GM23338 (cell line): ENCODE data around the gene CEP350. TPM values are rescaled to one million over a fixed set of nuclear protein-coding genes. Genes with fewer than 3 reads are reported as not detected.

Experiments
- ATAC-seq: fragments of 200-7000 bp; cut with Tn5 transposase; 3 replicates; pipeline ENCODE4 v1.9.1; 2020
- DNase-seq: peaks from one replicate; pipeline ENCODE4 v3.0.0-alpha.2; 2015; ENCODE audit warnings: low spot score
- H2AFZ ChIP-seq: fragments of 200-600 bp; sonication (generic); 2 replicates; pipeline ENCODE4 v1.8.0; 2016; ENCODE audit warnings: antibody characterized with exemption, mild to moderate bottlenecking, moderate library complexity
- H3F3A ChIP-seq: fragments of 200-600 bp; sonication (generic); replicated peaks from 2 replicates; pipeline ENCODE4 v1.8.0; 2017; ENCODE audit warnings: antibody characterized with exemption, mixed run types, low read depth
- H3K27ac ChIP-seq: fragments of 200-600 bp; sonication (generic); 2 replicates; pipeline ENCODE4 v1.6.1; 2016; ENCODE audit warnings: low read depth
- H3K27me3 ChIP-seq: fragments of 200-600 bp; sonication (generic); 2 replicates; pipeline ENCODE4 v1.8.0; 2016; ENCODE audit warnings: mild to moderate bottlenecking, mixed run types, moderate library complexity; ENCODE audit not compliant: insufficient read depth
- H3K36me3 ChIP-seq: fragments of 200-600 bp; sonication (generic); 2 replicates; pipeline ENCODE4 v1.8.0; 2016; ENCODE audit warnings: mild to moderate bottlenecking; ENCODE audit not compliant: insufficient read depth
- H3K4me1 ChIP-seq: fragments of 200-600 bp; sonication (generic); 2 replicates; pipeline ENCODE4 v1.8.0; 2016; ENCODE audit warnings: mild to moderate bottlenecking, moderate library complexity; ENCODE audit not compliant: insufficient read depth
- H3K4me2 ChIP-seq: fragments of 200-600 bp; sonication (generic); 2 replicates; pipeline ENCODE4 v1.7.1; 2017; ENCODE audit warnings: mixed run types
- H3K4me3 ChIP-seq: fragments of 200-600 bp; sonication (generic); 2 replicates; pipeline ENCODE4 v1.6.1; 2016; ENCODE audit warnings: mixed run types
- H3K79me2 ChIP-seq: fragments of 200-600 bp; sonication (generic); replicated peaks from 2 replicates; pipeline ENCODE4 v1.8.0; 2017; ENCODE audit warnings: mild to moderate bottlenecking; ENCODE audit not compliant: insufficient read depth
- H3K9me2 ChIP-seq: fragments of 200-600 bp; sonication (generic); 2 replicates; pipeline ENCODE4 v1.8.0; 2017; ENCODE audit not compliant: insufficient read depth
- H4K20me1 ChIP-seq: fragments of 200-600 bp; sonication (generic); replicated peaks from 2 replicates; pipeline ENCODE4 v1.8.0; 2017; ENCODE audit warnings: mild to moderate bottlenecking; ENCODE audit not compliant: insufficient read depth
- H3K27ac Mint-ChIP-seq: 2 replicates; pipeline ENCODE4 v1.8.0; 2020; ENCODE audit warnings: inconsistent platforms, mild to moderate bottlenecking, moderate library complexity, mixed read lengths
- H3K27me3 Mint-ChIP-seq: 3 replicates; pipeline ENCODE4 v1.8.0; 2022; ENCODE audit warnings: low read depth, mild to moderate bottlenecking, moderate library complexity, mixed read lengths, inconsistent platforms; ENCODE audit not compliant: insufficient read depth, poor library complexity
- H3K36me3 Mint-ChIP-seq: 3 replicates; pipeline ENCODE4 v1.8.0; 2021; ENCODE audit warnings: low read depth, mild to moderate bottlenecking, inconsistent platforms, moderate library complexity, mixed read lengths
- H3K4me1 Mint-ChIP-seq: 3 replicates; pipeline ENCODE4 v1.8.0; 2020; ENCODE audit warnings: mild to moderate bottlenecking, inconsistent platforms, mixed read lengths
- H3K4me3 Mint-ChIP-seq: 3 replicates; pipeline ENCODE4 v1.8.0; 2021; ENCODE audit warnings: moderate library complexity, mild to moderate bottlenecking, inconsistent platforms, mixed read lengths
- H3K9me3 Mint-ChIP-seq: 3 replicates; pipeline ENCODE4 v1.8.0; 2020; ENCODE audit warnings: moderate library complexity, mild to moderate bottlenecking, inconsistent platforms, mixed read lengths
- CREB1 ChIP-seq: fragments of 250-450 bp; sonication (Bioruptor Pico); IDR thresholded peaks from 2 replicates; pipeline ENCODE4 v1.5.0; 2020; ENCODE audit warnings: low read depth, mild to moderate bottlenecking, moderate library complexity
- ETS1 ChIP-seq: IDR thresholded peaks from 2 replicates; pipeline ENCODE4 v1.6.1; 2016; ENCODE audit warnings: antibody characterized with exemption
- EZH2 ChIP-seq: fragments of 200-600 bp; sonication (generic); IDR thresholded peaks from one replicate; pipeline ENCODE4 v1.8.0; 2017; ENCODE audit warnings: antibody characterized with exemption, mild to moderate bottlenecking, low read depth; ENCODE audit not compliant: unreplicated experiment
- EZH2phosphoT487 ChIP-seq: fragments of 200-600 bp; sonication (generic); IDR thresholded peaks from one replicate; pipeline ENCODE4 v1.8.1; 2018; ENCODE audit warnings: antibody characterized with exemption; ENCODE audit not compliant: unreplicated experiment
- JUNB ChIP-seq: IDR thresholded peaks from one replicate; pipeline ENCODE4 v1.6.1; 2016; ENCODE audit warnings: antibody characterized with exemption; ENCODE audit not compliant: unreplicated experiment
- NANOG ChIP-seq: IDR thresholded peaks from 2 replicates; pipeline ENCODE4 v1.6.1; 2016; ENCODE audit warnings: antibody characterized with exemption, borderline replicate concordance
- POLR2AphosphoS5 ChIP-seq: IDR thresholded peaks from 2 replicates; pipeline ENCODE4 v1.6.1; 2016; ENCODE audit warnings: antibody characterized with exemption, low read depth
- REST ChIP-seq: IDR thresholded peaks from one replicate; pipeline ENCODE4 v1.6.1; 2018; ENCODE audit warnings: antibody characterized with exemption; ENCODE audit not compliant: unreplicated experiment
- ZNF114 ChIP-seq: fragments of 250-450 bp; sonication (Bioruptor Pico); IDR thresholded peaks from 2 replicates; pipeline ENCODE4 v1.5.0; 2020; ENCODE audit warnings: mild to moderate bottlenecking, moderate library complexity
- ZNF331 ChIP-seq: fragments of 250-450 bp; sonication (Bioruptor Pico); IDR thresholded peaks from 2 replicates; pipeline ENCODE4 v1.5.0; 2020; ENCODE audit warnings: low read depth, mild to moderate bottlenecking, moderate library complexity
- polyA plus RNA-seq: library from polyadenylated mRNA; unstranded; fragments of >200 nt; fragmentation: Nextera tagmentation; extraction: Ambion mirVana; gene quantifications from 2 replicates; pipeline ENCODE4 v1.2.1, GENCODE V29; 2016
- total RNA-seq: library from RNA; depleted of rRNA; stranded (reverse); fragments of >200 nt; shearing (Covaris generic); gene quantifications from 2 replicates; pipeline ENCODE4 v1.2.3, GENCODE V29; 2014
- TF ChIP-seq, protein P1 (sequence below), 2 experiments: fragments of 200-600 bp in 1 of 2; sonication (generic) in 1 of 2; conservative IDR thresholded peaks; 2 replicates each; pipeline versions ENCODE4 v1.5.1 to v1.6.1; 2016 to 2017; ENCODE audit warnings: antibody characterized with exemption in 2 of 2, low read depth in 2 of 2, mild to moderate bottlenecking in 2 of 2, moderate library complexity in 1 of 2

The CEP350 gene
- total and polyA plus RNA-seq, 2 experiments from 2014 or later = 23.4 to 36.8 TPM

DNA sequence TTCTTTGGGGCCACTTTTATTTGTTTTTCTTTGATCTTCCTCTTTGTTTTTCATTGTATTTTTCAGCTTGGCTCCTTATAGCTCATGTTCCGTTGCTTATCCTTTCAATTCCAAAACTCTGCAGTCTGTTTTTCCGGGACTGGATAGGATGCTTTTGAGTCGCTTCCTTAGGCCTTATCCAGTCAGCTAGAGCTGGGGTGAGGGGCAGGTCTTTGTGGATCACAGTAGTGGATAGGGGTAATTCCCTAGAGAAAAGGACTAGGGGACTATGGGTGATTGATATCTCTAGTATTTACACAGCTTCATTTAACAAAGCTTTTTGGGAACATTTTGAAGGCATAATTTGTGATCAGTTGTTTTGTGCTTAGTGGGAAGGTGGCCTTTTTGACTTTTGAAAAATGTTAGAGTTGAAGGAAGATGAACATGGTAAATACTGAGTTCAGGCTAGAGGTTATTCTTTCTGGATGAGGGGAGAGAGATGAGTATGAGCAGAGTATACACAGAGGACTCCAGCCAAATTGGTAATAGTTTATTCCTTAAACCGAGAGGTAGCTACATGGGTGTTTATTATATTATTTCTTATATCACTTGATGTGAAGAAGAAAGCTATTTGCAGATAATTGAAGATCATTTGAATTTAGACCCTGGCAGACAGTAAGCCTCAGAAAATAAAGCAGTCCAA is 22.5 kb downstream of the CEP350 start (continued):
- TF ChIP-seq, protein P1, sequence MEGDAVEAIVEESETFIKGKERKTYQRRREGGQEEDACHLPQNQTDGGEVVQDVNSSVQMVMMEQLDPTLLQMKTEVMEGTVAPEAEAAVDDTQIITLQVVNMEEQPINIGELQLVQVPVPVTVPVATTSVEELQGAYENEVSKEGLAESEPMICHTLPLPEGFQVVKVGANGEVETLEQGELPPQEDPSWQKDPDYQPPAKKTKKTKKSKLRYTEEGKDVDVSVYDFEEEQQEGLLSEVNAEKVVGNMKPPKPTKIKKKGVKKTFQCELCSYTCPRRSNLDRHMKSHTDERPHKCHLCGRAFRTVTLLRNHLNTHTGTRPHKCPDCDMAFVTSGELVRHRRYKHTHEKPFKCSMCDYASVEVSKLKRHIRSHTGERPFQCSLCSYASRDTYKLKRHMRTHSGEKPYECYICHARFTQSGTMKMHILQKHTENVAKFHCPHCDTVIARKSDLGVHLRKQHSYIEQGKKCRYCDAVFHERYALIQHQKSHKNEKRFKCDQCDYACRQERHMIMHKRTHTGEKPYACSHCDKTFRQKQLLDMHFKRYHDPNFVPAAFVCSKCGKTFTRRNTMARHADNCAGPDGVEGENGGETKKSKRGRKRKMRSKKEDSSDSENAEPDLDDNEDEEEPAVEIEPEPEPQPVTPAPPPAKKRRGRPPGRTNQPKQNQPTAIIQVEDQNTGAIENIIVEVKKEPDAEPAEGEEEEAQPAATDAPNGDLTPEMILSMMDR (conservative IDR thresholded peaks at IDR 0.05; ENCODE audit: low read depth in 2 of 2) = no peak
- TF ChIP-seq ZNF114 (CRISPR knock-in tag) (no peak), POLR2AphosphoS5 (no peak), ETS1 (no peak), ZNF331 (CRISPR knock-in tag) (no peak), EZH2phosphoT487 (no peak)

DNA sequence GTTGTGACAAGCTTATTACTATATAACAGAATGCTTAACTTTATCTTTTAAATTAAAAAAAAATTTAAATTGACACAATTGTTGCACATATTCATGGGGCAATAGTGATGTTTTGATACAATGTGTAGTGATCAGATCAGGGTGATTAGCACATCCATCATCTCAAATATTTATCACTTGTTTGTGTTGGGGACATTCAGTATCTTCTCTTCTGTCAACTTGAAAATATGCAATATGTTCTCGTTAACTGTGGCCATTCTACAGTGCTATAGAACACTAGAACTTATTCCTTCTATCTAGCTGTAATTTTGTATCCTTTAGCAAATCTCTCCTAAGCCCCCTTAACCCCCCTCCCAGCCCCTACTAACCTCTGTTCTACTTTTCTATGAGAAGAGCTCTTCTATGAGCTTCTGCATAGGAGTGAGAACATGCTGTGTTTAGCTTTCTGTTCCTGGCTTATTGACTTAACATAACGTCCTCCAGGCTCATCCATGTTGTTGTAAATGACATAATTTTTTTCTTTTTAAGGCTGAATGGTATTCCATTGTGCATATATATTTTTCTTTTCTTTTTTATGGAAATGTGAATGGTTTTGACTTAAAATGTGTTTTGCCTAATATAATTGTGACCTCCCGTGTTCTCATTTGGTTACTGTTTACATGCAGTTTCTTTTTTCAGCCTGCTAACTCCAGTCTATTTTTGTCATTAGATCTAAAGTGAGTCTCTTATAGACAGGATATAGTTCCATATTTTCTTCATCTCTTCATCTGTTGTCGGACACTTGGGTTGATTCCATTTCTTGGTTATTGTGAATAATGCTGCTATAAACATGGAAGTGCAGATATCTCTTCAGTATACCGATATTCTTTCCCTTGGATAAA is 23.8 kb downstream of the CEP350 start:
- Histone ChIP-seq H4K20me1 (peaks cover 25% of the 10 kb centered on the region), H3K36me3 (no peaks in the 10 kb centered on the region), H3K27ac (no peak overlapping the region), H3F3A (no peaks in the 10 kb centered on the region), H3K79me2 (peaks cover 100% of the 10 kb centered on the region), H3K4me3 (no peak overlapping the region), H3K27me3 (no peaks in the 10 kb centered on the region), H2AFZ (no peak overlapping the region), H3K9me2 (no peaks in the 10 kb centered on the region), H3K4me2 (no peak overlapping the region), H3K4me1 (peaks cover 5% of the 10 kb centered on the region; the same call in 1 of the 2 replicates)
- Mint-ChIP-seq H3K36me3 (no peaks in the 10 kb centered on the region), H3K27ac (no peak overlapping the region), H3K9me3 (peaks cover 3% of the 10 kb centered on the region; the same call in 1 of the 3 replicates), H3K4me1 (peaks cover 15% of the 10 kb centered on the region), H3K4me3 (no peak overlapping the region), H3K27me3 (peaks cover 2% of the 10 kb centered on the region)
- no peak for TF ChIP-seq CREB1 (CRISPR knock-in tag)
- TF ChIP-seq NANOG = no peak
- TF ChIP-seq, protein P1 (conservative IDR thresholded peaks at IDR 0.05; ENCODE audit: low read depth in 2 of 2) = no peak
- no peak for TF ChIP-seq ETS1
- TF ChIP-seq EZH2 = no peak
- TF ChIP-seq EZH2phosphoT487 = no peak
- no peak for TF ChIP-seq REST
- no peak for TF ChIP-seq POLR2AphosphoS5
- no peak for TF ChIP-seq ZNF331 (CRISPR knock-in tag)
- TF ChIP-seq JUNB = no peak
- DNase-seq (no peak), ATAC-seq (no peak)
